Aorta (tissue), 5 donors: ENCODE measurements around the gene ZNF322. TPM values are rescaled to one million over a fixed set of nuclear protein-coding genes. Genes with fewer than 3 reads are reported as not detected.

Source experiments
- ATAC-seq: fragments of 200-7000 bp; cut with Tn5 transposase; one replicate; pipeline ENCODE4 v1.9.1; 2022; ENCODE audit warnings: moderate library complexity; ENCODE audit not compliant: low FRiP score
- DNase-seq, 2 donors: peaks; one replicate each; pipeline ENCODE4 v3.0.0-alpha.2; 2020
- H3K27ac ChIP-seq, 2 donors: one replicate each; pipeline ENCODE4 v1.5.1; 2013; ENCODE audit warnings: low read length in 2 of 2, mild to moderate bottlenecking in 2 of 2, moderate library complexity in 2 of 2, control low read depth in 1 of 2, inconsistent platforms in 1 of 2, low read depth in 1 of 2
- H3K27me3 ChIP-seq, 2 donors: one replicate each; pipeline ENCODE4 v1.6.1; 2013; ENCODE audit warnings: control low read depth in 1 of 2, low read length in 1 of 2, mild to moderate bottlenecking in 1 of 2, moderate library complexity in 1 of 2; ENCODE audit not compliant: insufficient read depth in 2 of 2, control insufficient read depth in 1 of 2
- H3K36me3 ChIP-seq, 2 donors: one replicate each; pipeline ENCODE4 v1.6.1; 2013; ENCODE audit warnings: control low read depth in 1 of 2, low read length in 1 of 2, mild to moderate bottlenecking in 1 of 2; ENCODE audit not compliant: insufficient read depth in 2 of 2, control insufficient read depth in 1 of 2
- H3K4me1 ChIP-seq, 2 donors: one replicate each; pipeline ENCODE4 v1.6.1; 2013; ENCODE audit warnings: low read length in 2 of 2, control low read depth in 1 of 2, mild to moderate bottlenecking in 1 of 2, moderate library complexity in 1 of 2; ENCODE audit not compliant: insufficient read depth in 2 of 2, control insufficient read depth in 1 of 2
- H3K4me3 ChIP-seq, 2 donors: one replicate each; pipeline ENCODE4 v1.5.1; 2013; ENCODE audit warnings: low read length in 2 of 2, control low read depth in 1 of 2, mild to moderate bottlenecking in 1 of 2
- H3K9me3 ChIP-seq: one replicate; pipeline ENCODE4 v1.6.1; 2013; ENCODE audit warnings: mild to moderate bottlenecking, low read length; ENCODE audit not compliant: control insufficient read depth
- WGBS, 2 donors: extraction: QIAGEN DNeasy Blood & Tissue Kit; methylation state at CpG; one replicate each; pipeline ENCODE4 v1.1.7; 2013; 5-methylcytosine and 5-hydroxymethylcytosine counted together
- intact Hi-C, 2 donors: fragments of 100-400 bp; cut with DNase I; formaldehyde crosslinking; loops; one replicate each; pipeline versions ENCODE4 v1.14.2 to v1.15.0; 2022
- polyA plus RNA-seq, 2 donors: library from polyadenylated mRNA; stranded (reverse); fragments of 200-250 nt; gene quantifications; one replicate each; pipeline ENCODE4 v1.2.3, GENCODE V29; 2013
- total RNA-seq, 2 donors: library from RNA; stranded (reverse); fragmentation: NEBNext Ultra II Directional; extraction: Animal tissue kit (Norgen Biotek cat#: 25700); gene quantifications; one replicate each; pipeline ENCODE4 v1.2.1, GENCODE V29; 2021
- donor health status: healthy with polysubstance abuse.
- donor health status: Bipolar disorder and iron deficiency.
- donor health status: DM: no; HTN: no; CAD: no.
- donor health status: DM: no; HTN: no; CAD: no.
- donor health status: DM: yes; HTN: yes; CAD: no.

ZNF322 gene
- total and polyA plus RNA-seq, 4 donors: 7.9 to 30.3 (median 16.1) TPM

DNA sequence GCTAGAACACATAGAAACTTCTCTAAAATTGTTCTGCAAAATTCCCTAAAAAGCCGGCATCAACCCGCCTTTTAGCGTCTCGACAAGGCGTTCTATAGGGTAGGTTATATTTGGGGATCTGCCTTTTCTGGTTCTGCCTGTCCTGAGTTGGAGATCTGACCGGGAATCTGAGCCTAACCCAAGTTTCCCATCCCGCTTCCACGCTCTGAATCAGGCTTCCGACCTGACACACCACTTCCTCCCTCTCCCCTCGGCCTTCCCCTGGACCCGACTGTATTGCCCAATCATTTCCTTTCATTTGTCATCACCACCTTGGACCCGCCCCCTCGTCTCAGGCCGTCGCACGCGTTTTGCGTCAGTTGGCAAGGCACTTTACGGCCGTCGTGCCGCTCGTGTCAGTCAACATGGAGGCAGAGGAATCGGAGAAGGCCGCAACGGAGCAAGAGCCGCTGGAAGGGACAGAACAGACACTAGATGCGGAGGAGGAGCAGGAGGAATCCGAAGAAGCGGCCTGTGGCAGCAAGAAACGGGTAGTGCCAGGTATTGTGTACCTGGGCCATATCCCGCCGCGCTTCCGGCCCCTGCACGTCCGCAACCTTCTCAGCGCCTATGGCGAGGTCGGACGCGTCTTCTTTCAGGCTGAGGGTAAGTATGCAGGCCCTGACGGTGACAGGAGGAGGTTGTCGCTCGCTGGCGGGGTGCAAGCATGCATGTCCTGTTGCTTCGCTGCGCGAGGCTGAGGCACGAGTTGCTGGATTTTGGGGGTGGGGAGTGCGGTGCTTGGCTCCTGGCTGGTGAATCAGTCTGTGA lies 62.8 kb downstream of the ZNF322 start, which contains the start of gene ABT1:
Gene ABT1 (plus strand): TSS at position 375 of the 810 bp plus-strand sequence. CDS start 30 bp downstream, at position 405.
- intact Hi-C loops: loop anchor here in 1 of 2 donors (10.0 kb wide), 1 partner anchor 548 kb away; a partner anchor contains a TSS
- peak; percentile 99 for DNase-seq
- Histone ChIP-seq H3K27ac (peak within 1 kb of the TSS in 1 of 2 donors; percentile 64), H3K36me3 (peaks cover 0 to 3% of the 10 kb centered on the region in 2 donors), H3K9me3 (no peaks in the 10 kb centered on the region), H3K4me3 (peak within 1 kb of the TSS; percentile 61 to 74), H3K4me1 (peaks cover 0 to 3% of the 10 kb centered on the region in 2 donors), H3K27me3 (peaks cover 0 to 2% of the 10 kb centered on the region in 2 donors)
- 0 to 1% methylated on average over 51 of the region's 51 CpGs for WGBS, 2 donors
- peak; percentile 98 for ATAC-seq

DNA sequence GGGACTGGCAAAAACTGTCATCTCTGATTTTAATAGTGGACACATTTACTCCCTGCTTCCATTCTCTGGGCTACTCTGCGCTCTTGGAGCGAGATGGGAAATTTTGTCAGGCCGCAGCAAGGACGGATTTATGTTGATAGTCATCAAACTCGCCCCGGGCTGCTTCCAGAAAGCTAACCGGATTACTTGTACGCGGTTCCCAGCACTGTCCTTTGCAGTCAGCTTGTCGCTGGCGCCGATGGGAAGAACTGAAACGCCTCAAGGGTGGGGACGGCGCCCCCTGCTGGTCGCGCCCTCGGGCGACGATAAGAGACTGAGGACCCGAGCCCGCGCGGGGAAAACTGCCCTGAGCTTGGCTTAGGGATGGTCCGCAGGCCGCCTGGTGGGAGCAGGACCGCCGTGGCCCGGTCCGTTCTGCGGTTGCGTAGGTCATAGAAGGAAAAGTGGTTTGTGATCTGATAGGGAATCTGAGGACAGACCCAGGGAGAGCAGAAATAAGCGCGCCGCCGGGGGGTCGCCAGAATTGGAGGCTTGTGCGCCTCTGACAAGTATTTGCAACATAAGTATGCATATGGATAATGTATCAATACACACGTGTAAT lies 63.8 kb downstream of the ZNF322 start:
- peak overlapping the region in 1 of 2 donors; percentile 64 for H3K27ac ChIP-seq
- ATAC-seq (peak; percentile 96), DNase-seq (peak; percentile 94 to 98)
- 0 to 1% methylated on average over 39 of the region's 39 CpGs for WGBS, 2 donors
- peaks cover 0 to 2% of the 10 kb centered on the region in 2 donors for H3K27me3 ChIP-seq
- H3K4me3 ChIP-seq: peak overlapping the region; percentile 43 to 70
- no peaks in the 10 kb centered on the region for H3K9me3 ChIP-seq
- peaks cover 0 to 3% of the 10 kb centered on the region in 2 donors for H3K36me3 ChIP-seq
- peaks cover 0 to 3% of the 10 kb centered on the region in 2 donors for H3K4me1 ChIP-seq
- intact Hi-C loops: loop anchor here (2.0 to 10.0 kb wide), 3 partner anchors 23 to 549 kb away; a partner anchor contains a TSS

DNA sequence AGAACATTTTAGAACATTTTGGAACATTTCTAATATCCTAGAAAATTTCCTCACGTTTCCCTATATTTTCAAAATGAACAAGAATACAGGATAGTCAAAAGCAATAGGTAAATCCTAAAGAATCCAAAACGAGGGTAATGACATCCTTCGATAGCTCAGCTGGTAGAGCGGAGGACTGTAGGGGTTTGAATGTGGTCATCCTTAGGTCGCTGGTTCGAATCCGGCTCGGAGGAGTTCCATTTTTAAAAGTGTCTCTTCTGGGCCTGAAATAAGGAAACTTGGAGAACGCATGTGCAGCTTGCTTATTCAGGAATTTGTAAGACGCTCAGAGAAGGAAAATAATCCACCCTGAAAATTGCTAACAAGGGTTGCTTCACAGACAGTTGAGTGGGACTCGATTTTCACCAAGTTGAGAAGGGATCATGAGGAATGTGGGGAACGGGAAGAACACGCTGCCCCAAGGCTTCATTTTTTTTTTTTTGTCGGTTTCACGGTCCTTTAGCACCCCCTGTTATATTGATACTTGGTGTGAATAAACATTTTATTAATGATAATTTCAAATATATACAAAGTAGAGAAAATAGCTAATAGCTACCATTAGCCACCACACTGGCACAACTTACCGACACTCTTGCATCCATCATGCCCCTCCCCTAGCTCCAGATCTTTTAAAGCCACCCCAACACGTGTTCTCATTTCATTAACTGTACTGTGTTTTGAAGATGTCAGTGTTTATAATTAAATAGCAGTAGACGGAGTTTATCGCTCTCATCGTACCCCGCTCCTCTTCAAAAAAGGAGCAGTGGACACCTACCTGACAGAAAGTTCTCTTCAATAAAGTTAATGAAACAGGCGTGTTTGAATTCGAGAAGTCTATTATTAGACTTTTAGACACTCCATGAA lies 64.6 kb downstream of the ZNF322 start:
- H3K4me1 ChIP-seq: peaks cover 0 to 3% of the 10 kb centered on the region in 2 donors
- peak overlapping the region in 1 of 2 donors; percentile 52 for H3K4me3 ChIP-seq
- H3K36me3 ChIP-seq: no peaks in the 10 kb centered on the region
- intact Hi-C loops: loop anchor here (1.0 to 10.0 kb wide), 5 partner anchors 22 to 550 kb away; a partner anchor contains a TSS
- 18 to 22% methylated on average over 23 of the region's 23 CpGs for WGBS, 2 donors
- no peak for DNase-seq
- H3K27me3 ChIP-seq: peaks cover 0 to 2% of the 10 kb centered on the region in 2 donors
- no peak for ATAC-seq
- H3K9me3 ChIP-seq: no peaks in the 10 kb centered on the region
- no peak overlapping the region for H3K27ac ChIP-seq

DNA sequence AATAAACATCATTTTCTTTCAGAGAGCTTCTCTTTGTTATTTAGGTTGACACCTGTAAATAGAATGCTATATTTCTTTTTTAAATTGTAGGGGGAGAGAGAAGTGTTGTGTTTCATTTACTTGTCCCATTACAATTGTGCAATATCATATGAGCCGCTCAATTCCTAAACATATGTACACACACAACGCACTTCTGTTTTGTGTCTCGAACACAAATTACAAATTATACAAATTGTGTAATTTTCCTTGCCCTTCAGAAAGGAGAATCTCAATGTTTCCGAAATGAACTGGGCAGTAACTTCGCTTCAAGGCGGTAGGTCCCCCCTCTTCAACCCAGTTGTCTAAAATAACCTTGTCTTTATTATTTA lies 65.4 kb downstream of the ZNF322 start:
- Histone ChIP-seq H3K27ac (no peak overlapping the region), H3K27me3 (peaks cover 0 to 2% of the 10 kb centered on the region in 2 donors), H3K36me3 (no peaks in the 10 kb centered on the region), H3K4me1 (peaks cover 0 to 3% of the 10 kb centered on the region in 2 donors), H3K9me3 (no peaks in the 10 kb centered on the region), H3K4me3 (no peak overlapping the region)
- 34 to 46% methylated on average over 6 of the region's 6 CpGs for WGBS, 2 donors
- no peak for DNase-seq
- ATAC-seq: no peak
- intact Hi-C loops: loop anchor here (1.0 to 10.0 kb wide), 5 partner anchors 21 to 551 kb away; a partner anchor contains a TSS

DNA sequence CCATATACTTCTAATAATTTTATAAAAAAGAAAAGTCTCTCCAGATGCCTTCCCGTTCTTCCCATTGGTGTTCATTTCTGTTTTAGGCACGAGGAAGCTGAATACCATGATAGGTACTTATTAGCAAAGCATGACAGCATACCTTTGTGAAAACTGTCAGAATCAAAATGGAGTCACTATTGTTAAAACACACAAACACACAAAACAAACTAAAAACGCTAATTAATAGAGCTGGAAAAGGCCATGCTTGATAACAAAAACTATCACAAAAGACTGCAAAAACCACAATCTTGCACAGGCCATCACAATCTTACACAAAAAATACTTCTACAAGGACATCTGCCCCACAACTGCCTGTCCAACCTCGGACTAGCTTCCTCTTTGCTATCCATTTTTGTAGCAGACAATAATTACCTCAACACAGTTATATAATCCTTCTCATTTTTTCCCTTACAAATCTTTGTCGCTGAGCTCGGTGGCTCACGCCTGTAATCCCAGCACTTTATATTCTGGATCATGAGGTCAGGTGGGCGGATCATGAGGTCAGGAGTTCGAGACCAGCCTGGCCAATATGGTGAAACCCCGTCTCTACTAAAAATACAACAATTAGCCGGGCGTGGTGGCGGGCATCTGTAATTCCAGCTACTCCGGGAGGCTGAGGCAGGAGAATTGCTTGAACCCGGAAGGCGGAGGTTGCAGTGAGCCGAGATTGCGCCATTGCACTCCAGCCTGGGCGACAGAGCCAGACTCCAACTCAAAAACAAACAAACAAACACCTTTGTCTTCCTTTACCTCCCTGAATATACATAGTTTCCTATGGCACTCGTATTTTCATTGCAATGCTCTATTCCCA lies 66.0 kb downstream of the ZNF322 start:
- Histone ChIP-seq H3K4me3 (no peak overlapping the region), H3K36me3 (no peaks in the 10 kb centered on the region), H3K27me3 (peaks cover 0 to 2% of the 10 kb centered on the region in 2 donors), H3K27ac (no peak overlapping the region), H3K4me1 (peaks cover 0 to 3% of the 10 kb centered on the region in 2 donors), H3K9me3 (no peaks in the 10 kb centered on the region)
- ATAC-seq: no peak
- intact Hi-C loops: loop anchor here (1.0 to 10.0 kb wide), 5 partner anchors 21 to 551 kb away; a partner anchor contains a TSS
- WGBS, 2 donors: 40 to 51% methylated on average over 20 of the region's 20 CpGs
- DNase-seq: no peak

DNA sequence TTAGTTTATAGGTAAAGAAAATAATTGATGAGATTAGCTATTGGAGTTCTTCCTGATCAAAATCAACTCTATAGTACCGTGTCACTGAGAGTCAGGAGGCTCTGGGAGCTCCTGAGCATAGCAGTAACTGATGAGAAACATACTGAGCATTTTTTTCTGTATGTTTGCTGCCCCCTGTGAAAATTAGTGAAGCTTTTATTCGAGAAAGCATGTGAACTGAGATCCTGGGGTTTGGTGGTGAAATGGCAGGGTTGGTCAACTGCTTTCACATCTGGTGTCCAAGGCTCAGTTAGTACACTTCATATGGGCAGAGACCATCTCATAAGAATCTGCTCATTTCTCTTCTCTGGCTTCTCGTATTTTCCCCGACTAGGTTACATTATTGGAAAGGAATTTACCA lies 66.9 kb downstream of the ZNF322 start:
- ATAC-seq (no peak), DNase-seq (no peak)
- Histone ChIP-seq H3K36me3 (no peaks in the 10 kb centered on the region), H3K4me1 (peaks cover 0 to 3% of the 10 kb centered on the region in 2 donors), H3K27ac (no peak overlapping the region), H3K4me3 (no peak overlapping the region), H3K9me3 (no peaks in the 10 kb centered on the region), H3K27me3 (peaks cover 0 to 2% of the 10 kb centered on the region in 2 donors)
- intact Hi-C loops: loop anchor here in 1 of 2 donors (5.0 to 10.0 kb wide), 2 partner anchors 415 to 552 kb away; a partner anchor contains a TSS
- 42 to 43% methylated on average over 4 of the region's 4 CpGs for WGBS, 2 donors

DNA sequence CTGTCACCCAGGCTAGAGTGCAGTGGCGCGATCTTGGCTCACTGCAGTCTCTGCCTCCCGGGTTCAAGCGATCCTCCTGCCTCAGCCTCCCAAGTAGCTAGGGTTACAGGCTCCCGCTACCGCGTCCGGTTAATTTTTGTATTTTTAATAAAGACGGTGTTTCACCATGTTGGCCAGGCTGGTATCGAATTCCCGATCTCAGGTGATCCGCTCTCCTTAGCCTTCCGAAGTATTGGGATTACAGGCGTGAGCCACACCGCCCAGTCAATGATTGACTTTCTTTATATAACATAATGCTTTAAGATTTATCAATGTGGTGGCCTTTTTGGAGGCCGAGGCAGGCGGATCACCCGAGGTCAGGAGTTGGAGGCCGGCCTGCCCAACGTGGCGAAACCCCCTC lies 70.6 kb downstream of the ZNF322 start:
- WGBS, 2 donors: 92 to 95% methylated on average over 21 of the region's 21 CpGs

More for the DNA sequence above, 70.6 kb downstream of the ZNF322 start:
- DNase-seq: no peak
- Histone ChIP-seq H3K27me3 (peaks cover 0 to 2% of the 10 kb centered on the region in 2 donors), H3K9me3 (no peaks in the 10 kb centered on the region), H3K4me3 (no peak overlapping the region), H3K27ac (no peak overlapping the region), H3K36me3 (no peaks in the 10 kb centered on the region), H3K4me1 (no peaks in the 10 kb centered on the region)
- no peak for ATAC-seq
- intact Hi-C loops: no loop called here
